HG03520 (cell line): ENCODE results near the gene RHBDL1.

Source experiments
- ATAC-seq: cut with Tn5 transposase; IDR thresholded peaks from one replicate; pipeline ENCODE4 v1.9.1; 2021; ENCODE audit warnings: mild to moderate bottlenecking, moderate library complexity; ENCODE audit not compliant: unreplicated experiment

Gene RHBDL1

GRCh38 chr16:636206-637080, 39.0 kb upstream of the RHBDL1 start, which contains the start of gene METTL26:
Gene METTL26 (minus strand): TSS chr16:636305. CDS start chr16:636290, 15 bp downstream.
- ATAC-seq: peak; percentile 58

DNA sequence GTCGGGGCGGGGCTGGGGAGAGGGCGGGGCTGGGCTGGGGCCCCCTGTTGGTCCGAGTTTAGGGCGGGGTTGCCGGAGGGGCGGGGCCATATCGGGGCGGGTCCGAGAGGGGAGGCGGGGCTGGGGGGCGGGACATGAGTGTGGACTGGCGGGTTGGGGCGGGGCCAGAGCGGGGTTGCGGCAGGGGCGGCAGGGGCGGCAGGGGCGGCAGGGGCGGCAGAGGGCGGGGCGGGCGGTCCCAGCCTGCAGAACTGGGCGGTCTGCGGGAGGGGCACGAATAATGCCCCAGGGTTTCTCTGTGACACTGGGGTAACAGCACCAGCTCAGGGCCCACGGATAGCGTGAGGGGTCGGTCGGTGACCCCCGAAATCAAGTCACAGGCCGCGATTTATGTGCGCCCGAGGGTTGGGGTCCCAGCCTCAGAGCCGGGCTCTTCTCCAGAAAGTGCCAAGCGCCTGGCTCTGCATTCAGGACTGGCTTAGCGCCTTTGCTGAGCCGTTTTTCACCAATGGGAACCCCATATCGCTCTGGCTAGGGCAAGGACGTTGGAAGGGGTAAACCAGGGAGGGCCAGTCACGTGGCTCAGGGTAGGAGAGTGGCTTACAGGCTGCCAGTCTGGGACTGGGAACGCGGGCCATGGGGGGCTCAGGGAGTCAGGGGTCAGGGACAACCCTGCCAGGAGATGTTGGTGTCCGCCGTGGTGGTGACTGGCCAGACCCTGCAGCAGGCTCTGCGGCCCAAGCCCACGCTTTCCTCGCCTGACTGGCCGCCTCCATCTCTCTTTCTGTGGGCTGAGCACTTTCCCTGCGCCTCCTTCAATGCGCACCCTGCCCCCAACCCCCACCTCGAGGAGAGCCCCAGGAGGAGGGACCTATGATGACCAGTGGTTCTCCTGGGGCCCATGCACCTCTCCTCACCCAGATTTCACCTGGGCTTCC, 38.1 kb upstream of the RHBDL1 start:
- ATAC-seq: no peak

GRCh38 chr16:638034-638543, 37.4 kb upstream of the RHBDL1 start:
- no peak for ATAC-seq

GRCh38 chr16:638836-639235, 36.6 kb upstream of the RHBDL1 start:
- no peak for ATAC-seq

DNA sequence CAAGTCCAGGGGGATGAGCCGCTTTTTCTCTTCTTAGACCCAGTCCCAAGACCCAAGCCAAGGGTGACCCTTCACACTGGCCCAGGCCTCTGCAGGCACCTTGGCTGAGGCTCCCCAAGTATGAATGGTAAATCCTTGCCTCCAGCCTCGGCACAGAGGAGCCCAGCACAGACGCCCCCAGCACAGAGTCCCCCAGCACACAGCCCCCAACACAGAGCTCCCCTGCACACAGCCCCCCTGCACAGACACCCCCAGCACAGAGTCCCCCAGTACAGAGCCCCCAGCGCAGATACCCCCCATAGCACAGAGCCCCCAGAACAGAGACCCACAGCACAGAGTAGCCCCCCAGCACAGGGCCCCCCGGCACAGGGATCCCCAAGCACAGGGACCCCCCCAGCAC, 34.9 kb upstream of the RHBDL1 start:
- no peak for ATAC-seq

GRCh38 chr16:641326-642188, 33.9 kb upstream of the RHBDL1 start, which contains the start of gene MCRIP2:
Gene MCRIP2 (plus strand): TSS chr16:641828. CDS start chr16:641992, 164 bp downstream.
- ATAC-seq: no peak

GRCh38 chr16:642189-643049, 33.1 kb upstream of the RHBDL1 start:
- ATAC-seq: no peak

DNA sequence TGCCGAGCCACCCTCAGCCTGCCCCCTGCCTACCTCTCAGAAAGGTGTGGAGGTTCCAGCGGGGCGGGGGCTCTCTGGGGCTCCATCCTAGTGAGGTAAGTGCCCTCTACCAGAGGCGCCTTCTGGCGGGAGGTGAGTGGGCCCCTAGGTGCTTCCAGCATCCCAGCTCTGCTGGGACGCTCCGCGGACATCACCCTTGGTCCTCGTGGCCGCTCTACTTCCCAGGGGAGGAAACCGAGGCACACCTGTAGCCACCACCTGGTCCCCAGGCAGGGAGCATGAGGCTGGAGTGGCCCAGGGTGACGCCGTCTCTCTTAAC, 32.5 kb upstream of the RHBDL1 start:
- ATAC-seq: no peak

- ATAC-seq: no peak
Measured at GRCh38 chr16:644556-644955, 30.9 kb upstream of the RHBDL1 start.

DNA sequence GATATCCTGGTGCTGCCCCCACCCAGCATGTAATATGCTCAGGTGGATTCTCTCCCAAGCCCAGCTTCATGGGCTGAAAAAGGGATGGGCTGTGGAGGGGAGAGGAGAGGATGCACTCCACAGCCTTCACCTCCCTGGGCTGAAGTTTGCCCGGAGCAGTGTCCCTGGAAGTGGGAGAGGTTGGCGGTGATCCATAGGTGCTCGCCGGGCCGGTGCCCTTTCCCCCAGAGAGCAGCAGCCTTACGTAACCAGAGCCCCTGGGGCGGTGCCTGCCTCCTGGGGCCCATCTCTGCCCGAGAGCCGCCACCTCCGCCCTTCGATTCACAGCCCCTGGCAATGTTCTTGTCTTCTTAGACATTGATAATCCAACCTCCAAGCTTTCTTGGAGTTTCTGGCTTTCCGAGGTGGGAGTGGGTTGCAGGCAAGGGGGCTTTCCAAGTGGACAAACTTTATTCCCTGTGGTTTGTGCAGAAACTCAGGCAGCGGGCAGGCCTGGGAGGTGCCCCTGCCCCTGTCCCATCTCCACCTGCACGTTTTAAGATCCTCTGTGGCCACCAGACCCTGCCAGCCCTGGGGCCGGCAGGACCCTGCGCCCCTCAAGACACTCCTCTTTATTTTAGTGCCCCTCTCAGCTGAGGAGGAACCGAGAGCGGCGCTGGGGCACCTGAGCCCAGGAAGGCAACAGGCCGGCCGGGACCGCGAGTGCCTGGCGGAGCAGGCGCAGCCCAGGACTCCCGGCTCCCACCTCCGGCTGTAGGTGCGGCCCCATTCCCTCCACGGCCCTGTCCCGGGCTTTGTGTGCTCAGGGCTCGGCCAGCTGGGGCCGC, 29.4 kb upstream of the RHBDL1 start:
- ATAC-seq: no peak

GRCh38 chr16:646679-647172, 28.7 kb upstream of the RHBDL1 start:
- no peak for ATAC-seq

DNA sequence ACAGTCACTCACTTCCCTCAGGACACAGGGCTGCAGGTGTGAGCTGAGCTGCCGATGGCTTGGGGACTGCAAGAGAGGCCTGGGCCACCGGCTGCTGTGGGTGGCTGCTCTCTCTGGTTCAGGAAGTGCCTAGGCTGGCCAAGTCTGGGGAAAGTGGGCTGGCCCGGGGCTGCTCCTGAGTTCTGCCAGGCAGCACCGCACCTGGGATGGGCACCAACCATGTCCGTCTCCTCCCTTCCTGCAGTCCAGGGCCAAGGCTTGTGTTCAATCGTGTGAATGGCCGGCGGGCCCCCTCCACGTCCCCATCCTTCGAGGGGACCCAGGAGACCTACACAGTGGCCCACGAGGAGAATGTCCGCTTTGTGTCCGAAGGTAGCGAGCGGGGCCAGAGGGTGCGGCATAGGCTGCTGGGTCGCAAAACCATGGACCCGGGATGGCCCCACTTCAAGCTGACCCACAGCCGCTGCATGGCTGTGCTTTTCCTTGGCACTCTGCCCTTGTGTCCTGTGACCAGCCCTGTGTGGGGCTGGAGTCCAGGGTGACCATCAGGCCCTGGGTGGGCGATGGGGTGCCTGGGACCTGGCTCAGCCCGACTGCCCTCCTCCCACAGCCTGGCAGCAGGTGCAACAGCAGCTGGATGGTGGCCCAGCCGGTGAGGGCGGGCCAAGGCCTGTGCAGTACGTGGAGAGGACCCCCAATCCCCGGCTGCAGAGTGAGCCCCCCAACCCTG, 28.1 kb upstream of the RHBDL1 start:
- ATAC-seq: no peak

DNA sequence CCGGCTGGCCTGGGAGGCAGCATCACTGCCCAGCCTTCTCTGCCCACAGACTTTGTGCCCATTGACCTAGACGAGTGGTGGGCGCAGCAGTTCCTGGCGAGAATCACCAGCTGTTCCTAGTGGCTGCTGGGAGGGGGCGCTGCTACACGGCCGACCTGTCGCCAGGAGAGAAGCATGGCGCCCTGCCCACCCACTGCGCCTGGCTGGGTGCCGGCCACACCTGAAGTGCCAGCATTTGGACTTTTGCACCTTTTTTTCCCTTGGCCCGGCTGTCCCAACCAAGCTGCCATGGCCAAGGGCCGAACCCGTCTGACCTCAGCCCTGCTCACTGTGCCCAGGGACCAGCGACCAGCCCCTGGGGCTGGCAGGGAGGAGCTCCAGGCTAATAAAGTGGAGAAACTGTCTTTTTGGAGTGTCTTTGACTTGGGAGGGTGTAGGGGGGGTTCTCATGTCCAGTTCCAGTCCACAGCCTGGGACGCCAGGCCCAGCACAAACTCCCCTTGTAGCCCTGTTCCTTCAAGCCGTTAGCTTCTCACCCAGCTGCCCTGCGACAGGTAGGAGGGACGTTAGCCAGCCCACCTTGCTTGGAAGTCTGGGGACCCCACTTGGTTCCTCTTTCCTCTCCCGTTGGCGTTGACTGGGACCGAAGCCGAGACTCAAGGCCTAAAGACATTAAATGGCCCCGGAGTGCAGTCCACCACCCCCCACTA, 27.2 kb upstream of the RHBDL1 start:
- no peak for ATAC-seq

GRCh38 chr16:648781-649589, 26.5 kb upstream of the RHBDL1 start, which contains the start of gene WDR90:
Gene WDR90 (plus strand): TSS chr16:649365. CDS start chr16:649417, 52 bp downstream.
- peak; percentile 59 for ATAC-seq

DNA sequence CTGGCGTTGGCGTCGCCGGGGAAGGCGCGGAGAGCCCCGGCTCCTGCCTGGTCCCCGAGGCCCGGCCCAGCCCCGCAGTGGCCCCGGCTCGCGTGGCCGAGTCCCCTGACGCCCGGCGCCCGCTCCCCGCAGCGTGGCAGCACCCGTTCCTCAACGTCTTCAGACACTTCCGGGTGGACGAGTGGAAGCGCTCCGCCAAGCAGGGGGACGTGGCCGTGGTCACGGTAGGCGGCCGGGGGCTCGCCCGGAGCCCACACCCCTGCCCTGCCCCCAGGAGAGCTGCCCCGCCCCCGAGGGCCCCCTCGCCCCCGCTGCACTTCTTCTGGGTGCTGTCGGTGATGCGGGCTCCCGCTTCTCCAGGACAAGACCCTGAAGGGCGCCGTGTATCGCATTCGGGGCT, 25.8 kb upstream of the RHBDL1 start:
- peak; percentile 5 for ATAC-seq

DNA sequence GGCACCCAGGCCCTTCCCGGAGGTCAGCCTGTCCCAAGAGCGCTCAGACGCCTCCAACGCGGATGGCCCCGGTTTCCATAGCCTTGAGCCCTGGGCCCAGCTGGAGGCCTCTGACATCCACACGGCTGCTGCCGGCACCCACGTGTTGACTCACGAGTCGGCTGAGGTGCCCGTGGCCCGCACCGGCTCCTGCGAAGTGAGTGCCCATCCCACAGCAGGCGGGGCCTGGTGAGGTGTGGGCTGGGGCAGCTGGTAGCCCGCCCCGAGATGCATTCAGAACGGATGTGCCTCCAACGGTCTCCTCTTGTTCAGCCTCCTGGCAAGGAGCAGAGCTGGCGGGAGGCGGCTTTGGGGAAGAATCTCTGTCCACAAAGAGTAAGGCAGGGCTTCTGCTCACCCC, 23.6 kb upstream of the RHBDL1 start:
- ATAC-seq: no peak
